ENCODE measurements around the gene CLIP2.
"Not testable (repeated sequence)": the region's sequence is repeated elsewhere in the genome, so short reads cannot be mapped to it uniquely, and the experiment has no call there.

The CLIP2 gene

DNA sequence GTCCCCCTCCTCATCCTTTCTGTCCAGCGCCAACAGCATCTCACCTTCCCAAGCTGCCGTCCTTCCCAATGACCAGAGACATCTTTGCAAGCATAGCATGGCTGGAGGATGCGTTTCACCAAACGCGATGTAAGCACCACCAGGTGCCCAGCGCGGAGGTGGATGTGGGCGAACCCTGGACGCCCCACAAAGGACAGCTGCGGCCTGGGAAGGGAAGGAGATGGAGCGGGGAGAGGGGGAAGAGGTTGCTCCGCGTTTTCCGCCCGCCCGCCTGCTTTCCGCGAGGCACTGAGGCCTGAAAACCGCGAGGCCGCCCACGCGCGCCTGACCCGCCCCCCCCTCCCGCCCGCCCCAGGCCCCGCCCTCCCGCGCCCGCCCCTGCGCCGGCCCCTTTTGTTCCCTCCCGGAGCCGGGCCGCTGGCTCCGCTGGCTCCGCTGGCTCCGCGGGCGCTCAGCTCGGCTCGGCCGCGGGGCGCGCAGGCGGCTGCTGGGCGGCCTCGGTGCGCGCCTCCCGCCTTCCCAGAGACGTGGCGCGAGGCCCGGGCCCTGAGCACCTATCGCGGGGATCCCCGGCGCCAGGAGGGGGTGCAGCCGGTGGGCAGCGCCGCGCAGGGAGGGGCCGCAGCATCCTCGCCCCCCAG, at the start of gene CLIP2:
TSS of gene CLIP2 (plus strand) at position 390 of the 641 bp plus-strand sequence. CDS start 28,140 bp downstream, outside the sequence.
- DNase-seq = peak; percentile 68

DNA sequence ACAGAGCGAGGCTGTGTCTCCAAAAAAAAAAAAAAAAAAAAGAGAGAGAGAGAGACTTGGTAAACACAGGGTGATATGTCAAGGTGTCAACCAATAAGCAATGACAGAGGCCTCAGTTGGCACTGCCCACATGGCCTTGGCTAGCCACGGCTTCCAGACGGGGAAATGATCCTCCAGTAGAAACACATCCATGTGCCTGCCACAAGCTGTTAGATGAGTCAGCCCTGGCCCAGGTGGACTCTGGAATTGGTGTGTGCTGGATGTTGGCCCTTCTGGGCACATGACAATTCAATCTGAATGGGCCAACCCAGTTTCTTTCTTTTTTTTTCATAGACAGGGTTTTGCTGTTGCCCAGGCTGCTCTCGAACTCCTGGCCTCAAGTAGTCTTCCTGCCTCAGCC, 48.7 kb upstream of the CLIP2 start:
- DNase-seq = no peak

DNA sequence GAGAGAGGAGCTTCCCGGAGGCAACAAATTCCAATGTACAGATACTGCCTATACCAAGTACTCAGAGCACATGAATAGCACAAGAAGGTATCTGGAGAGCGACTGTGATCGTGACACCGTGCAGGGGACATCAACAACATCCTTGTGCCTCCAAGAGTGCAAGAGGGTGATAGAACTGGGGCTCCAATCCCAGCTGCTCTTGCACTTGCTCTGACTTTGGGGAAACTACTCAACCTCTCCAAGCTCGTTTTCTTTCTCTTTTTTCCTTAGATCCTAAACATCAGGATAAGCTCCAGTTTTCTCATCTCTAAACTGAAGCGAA, 47.1 kb upstream of the CLIP2 start:
- no peak for DNase-seq

DNA sequence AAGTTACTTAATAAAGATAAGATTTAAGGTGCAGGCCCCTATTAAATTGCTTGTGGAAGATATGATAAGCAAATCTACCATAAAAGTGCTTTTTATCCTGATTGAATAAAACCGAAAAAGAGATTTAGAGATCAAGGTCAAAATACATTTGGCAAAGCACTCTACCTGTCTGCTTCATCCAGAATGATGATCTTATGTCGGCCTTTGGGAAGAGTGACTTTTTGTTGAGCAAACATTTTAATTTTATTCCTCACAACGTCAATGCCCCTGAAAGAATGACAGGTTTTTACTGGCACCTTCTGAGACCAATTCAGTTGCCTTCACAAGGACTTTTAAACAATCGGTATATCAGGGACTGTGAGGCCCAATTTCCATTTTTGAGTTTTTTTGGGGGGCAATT, 42.7 kb upstream of the CLIP2 start:
- no peak for DNase-seq

DNA sequence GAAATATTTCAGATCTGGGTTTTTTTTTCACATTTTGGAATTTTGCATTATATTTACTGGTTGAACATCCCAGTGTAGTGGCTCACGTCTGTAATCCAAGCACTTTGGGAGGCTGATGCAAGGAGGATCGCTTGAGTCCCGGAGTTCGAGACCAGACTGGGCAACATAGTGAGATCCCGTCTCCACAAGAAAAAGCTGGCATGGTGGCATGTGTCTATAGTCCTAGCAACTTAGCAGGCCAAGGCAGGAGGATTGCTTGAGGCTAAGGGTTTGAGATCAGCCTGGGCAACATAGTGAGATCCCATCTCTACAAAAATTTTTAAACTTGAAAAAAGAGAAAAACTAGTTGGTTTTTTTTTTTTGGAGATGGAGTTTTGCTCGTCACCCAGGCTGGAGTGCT, 41.1 kb upstream of the CLIP2 start:
- DNase-seq = no peak

DNA sequence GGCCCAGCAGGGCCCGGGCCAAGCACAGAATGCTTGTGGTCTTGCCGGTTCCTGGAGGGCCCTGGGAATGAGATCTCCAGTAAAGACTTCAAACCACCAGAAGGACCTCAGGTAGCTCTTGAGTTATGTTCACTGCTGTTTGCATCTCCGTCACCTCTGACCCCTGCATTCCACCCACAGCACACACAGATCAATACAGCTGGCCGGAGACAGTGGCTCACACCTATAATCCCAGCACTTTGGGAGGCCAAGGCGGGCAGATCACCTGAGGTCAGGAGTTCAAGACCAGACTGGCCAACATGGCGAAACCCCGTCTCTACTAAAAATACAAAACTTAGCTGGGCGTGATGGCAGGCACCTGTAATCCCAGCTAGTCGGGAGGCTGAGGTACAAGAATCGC, 40.1 kb upstream of the CLIP2 start:
- DNase-seq = not testable (repeated sequence)

DNA sequence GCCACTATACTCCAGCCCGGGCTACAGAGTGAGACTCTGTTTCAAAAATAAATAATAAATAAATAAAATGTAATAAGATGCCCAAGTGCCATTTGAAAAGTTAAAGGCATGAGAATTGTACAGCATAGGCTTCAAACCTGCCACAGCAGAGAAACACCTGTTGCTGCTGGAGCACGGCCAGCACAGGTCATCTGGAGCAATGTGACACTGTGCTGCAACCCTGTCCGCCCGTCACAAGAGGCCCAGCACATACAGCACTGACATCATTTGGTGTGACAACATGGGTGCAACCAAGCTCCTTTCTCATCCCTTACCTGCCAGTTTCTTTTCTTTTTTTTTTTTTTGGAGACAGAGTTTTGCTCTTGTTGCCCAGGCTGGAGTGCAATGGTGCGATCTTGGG, 36.3 kb upstream of the CLIP2 start:
- no peak for DNase-seq

DNA sequence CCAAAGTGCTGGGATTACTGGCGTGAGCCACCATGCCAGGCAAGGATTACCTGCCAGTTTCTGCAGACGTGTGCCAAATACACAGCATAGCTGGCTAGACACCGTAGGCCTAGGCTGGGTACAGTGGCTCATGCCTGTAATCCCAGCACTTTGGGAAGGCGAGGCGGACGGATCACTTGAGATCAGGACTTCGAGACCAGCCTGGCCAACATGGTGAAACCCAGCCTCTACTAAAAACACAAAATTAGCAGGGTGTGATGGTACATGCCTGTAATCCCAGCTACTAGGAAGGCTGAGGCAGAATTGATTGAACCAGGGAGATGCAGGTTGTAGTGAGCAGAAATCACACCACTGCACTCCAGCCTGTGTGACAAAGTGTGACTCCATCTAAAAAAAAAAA, 35.9 kb upstream of the CLIP2 start:
- DNase-seq = no peak

DNA sequence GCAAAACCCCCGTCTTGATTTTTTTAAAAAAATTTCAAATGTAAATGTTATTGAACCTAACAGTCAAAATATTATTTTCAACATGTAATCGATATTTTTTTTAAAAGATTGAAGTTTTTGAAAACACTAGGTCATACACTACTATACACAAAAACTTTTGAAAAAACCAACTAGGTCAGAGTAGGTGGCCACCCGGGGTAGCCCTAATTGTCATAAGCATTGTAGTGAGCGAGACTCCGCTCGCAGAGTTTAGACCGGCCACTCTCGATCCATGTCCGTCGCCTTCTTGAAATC, 35.4 kb upstream of the CLIP2 start:
- DNase-seq = no peak

DNA sequence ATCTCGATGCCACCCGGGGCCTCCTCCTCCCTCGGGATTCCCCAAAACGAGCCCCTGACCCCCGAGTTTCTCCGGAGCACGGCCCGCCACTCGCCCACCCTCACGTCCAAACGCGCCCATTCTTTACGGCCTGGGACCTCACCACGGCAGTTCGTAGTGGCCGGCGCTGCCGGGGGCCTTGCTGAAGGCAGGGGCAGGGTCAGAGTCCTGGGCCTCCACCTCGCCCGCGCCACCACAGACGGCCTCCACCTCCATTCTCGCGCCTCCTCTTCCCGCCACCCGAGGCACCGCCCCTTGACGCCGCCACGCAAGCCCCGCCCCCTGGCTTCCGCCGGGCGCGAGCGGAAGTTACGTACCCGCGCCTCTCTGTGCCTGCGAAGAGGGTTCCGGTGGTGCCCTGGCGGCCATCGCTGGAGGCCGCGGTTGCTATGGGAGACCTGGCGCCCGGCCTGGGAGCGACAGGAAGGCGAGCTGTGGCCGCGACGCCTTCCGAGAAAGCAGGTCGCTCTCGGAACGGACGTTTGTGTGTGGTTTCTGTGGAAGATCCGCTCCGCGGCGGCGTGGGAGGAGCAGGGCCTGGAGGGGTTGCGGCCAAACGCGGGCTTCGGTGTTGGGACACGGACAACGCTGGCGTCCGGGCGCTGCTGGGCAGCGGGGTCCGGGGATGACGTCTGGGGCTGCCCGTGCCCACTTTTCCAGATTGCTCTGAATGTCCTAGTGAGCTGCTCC, 34.9 kb upstream of the CLIP2 start, which contains the start of gene RFC2:
TSS of gene RFC2 (minus strand) at position 271 of the 729 bp plus-strand sequence. CDS start at position 255, 16 bp downstream.
- DNase-seq = peak; percentile 96

DNA sequence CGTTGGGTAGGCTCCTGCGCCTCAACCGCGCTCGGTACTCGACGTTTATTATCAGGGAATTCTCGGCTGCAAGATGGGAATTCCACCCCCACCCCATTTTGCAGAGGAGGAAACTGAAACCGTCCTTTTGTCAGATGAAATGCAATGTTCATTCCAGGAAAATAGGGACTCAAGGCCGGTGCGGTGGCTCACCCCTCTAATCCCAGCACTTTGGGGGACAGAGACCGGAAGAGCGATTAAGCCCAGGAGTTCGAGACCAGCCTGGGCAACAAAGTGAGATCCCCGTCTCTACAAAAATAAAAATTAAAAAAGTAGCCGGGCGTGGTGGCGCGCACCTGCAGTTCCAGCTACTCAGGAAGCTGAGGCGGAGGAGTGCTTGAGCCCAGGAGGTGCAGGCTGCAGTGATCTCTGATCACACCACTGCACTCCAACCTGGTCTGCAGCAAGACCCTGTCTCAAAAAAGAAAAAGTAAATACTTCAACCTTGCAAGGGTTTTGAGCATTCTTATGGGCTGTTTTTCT, 34.3 kb upstream of the CLIP2 start:
- no peak for DNase-seq

DNA sequence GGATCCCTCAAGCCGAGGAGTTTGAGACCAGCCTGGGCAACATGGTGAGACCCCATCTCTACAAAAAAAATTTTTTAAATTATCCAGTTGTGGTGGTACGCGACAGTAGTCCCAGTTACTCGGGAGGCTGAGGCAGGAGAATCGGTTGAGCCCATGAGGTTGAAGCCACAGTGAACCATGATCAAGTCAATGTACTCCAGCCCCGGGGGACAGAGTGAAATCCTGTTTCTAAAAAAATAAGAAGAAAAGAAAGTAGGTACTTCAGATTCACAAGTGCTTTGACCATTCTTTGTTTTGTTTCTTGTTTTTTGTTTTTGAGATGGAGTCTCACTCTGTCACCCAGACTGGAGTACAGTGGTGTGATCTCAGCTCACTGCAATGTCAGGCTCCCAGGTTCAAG, 33.7 kb upstream of the CLIP2 start:
- not testable (repeated sequence) for DNase-seq

DNA sequence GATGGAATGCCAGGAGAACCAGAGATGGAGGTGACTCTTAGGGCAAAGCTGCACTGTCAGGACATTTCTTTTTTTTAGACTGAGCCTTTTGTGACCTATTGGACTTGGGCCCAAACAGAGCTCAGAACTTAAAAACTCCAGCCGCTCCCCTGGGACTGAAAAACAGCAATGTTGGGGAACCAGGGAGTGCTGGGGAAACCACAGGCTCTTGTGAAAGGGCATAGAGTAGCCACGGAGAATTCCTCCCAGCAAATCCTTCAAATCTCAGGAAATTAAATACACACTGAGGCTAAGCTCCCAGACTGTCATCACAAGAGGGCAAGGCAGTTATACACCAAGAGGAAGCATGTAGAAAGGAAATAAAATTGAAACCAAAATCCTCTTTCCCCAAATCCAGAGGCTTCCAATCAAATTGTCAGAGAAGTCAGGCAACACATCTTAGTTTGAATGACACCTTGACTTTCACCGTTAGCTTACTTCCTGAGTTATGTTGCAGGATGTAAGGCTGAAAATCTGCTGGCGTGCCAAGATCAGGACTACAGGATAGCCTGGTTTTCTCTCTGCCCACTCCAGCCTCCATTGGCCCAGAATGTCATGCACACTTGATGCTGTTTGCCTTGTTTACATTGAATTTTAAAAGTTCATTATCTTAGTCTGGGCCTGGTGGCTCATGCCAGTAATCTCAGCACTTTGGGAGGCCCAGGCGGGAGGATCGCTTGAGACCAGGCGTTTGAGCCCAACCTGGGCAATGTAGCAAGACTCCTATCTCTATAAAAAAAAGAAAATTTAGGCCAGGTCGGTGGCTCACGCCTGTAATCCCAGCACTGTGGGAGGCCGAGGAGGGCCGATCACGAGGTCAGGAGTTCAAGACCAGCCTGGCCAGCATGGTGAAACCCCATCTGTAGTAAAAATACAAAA, 32.5 kb upstream of the CLIP2 start:
- DNase-seq = no peak

DNA sequence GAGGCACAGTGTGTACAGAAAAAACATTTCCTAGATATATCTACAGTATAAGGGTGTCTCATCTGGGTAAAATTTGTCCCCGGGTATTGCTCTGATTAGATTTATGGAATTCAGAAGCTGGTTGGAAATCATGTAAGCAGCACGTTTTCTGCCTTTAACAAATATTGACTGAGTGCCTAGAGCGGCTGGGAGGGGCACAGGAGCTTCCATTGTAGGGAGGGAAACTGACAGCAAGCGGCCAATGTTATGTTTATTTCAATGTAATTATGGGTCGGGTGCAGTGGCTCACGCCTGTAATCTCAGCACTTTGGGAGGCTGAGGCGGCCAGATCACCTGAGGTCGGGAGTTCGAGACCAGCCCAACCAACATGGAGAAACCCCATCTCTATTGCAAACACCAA, 30.6 kb upstream of the CLIP2 start:
- DNase-seq = no peak

DNA sequence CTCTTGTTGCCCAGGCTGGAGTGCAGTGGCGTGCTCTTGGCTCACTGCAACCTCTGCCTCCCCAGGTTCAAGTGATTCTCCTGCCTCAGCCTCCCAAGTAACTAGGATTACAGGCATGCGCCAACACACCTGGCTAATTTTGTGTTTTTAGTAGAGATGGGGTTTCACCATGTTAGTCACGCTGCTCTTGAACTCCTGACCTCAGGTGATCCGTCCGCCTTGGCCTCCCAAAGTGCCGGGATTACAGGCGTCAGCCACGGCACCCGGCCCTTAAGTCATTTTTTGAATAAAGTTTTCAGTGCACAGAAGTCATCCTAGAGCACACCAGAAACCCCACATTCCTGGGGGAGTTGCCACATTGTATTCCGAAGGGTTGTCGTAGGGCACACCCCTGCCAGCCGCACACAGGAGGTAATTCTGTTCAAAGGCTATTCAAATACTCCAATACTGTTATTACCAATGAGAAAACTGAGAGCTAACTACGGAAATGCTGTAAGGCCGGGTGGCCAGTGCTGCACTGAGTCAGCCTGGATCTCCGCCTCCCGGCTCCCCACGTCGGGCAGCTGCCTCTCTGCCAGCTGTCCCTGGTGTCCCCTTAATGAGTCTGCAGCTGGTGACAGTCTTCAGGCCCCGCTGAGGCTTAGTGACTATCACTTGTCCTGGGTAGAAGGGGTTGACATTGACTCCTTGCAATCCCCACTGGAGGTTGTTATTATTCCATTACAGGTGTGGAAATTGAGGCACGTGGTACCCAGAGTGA, 26.4 kb upstream of the CLIP2 start:
- no peak for DNase-seq

DNA sequence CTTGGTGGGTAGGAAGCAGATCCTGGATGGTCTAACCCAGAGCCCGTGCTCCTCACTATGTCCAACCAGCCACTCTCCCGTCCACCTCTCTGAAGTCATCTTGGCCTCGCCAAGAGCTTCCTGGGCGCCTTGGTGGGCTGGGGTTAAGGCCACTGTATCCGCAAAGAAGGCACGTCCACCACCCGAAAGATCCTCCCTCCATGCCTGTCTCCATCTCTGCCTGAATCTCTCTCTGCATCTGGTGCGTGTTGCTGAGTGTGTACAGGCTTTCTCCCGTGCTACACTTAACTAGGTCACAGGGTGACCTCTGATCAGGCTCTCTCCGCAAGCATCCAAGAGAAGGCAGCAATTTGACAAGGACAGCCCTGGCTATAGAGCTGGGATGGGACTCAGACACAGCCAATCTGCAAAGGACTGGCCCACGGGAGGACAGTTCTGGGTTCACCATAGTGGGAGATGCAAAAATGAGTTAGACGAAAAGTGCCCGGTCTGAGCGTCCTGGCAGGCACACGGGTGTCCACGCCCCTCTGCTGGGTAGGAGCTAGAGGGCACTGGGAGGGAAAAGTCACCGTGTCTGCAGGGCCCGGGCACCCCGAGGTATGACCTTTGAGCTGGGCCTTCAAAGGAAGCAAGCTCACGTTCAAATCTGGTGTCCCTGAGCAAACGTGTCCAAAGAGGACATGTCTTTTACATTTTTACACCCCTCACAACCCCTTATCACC, 25.6 kb upstream of the CLIP2 start:
- no peak for DNase-seq

DNA sequence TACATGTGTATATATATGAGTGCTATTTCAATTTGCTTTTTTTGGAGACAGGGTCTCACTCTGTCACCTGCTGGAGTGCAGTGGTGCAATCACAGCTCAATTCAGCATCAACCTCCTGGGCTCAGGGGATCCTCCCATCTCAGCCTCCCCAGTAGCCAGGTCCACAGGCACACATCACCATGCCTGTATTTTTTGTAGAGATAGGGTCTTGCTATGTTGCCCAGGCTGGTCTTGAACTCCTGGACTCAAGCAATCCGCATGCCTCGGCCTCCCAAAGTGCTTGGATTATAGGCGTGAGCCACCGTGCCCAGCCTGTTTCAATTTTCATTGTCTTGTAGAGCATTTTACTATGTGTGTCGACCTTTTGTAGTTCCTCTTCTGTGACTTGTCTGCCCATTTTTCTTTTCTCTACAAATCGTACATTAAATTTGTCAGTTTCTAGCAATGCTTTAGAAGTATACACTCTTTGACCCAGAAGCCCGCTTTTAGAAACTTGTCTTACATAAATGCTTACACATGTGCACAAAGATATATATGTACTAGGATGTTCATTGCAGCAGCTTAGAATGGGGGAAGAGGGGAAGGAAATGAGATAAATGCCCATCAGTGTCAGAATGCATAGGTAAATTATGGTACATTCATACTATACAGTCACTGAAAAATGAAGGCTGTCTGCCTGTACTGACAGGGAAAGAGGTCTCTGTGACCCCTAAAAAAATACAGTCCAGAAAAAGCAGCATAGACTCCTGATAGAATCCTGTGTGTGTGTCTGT, 22.8 kb upstream of the CLIP2 start:
- DNase-seq = no peak

DNA sequence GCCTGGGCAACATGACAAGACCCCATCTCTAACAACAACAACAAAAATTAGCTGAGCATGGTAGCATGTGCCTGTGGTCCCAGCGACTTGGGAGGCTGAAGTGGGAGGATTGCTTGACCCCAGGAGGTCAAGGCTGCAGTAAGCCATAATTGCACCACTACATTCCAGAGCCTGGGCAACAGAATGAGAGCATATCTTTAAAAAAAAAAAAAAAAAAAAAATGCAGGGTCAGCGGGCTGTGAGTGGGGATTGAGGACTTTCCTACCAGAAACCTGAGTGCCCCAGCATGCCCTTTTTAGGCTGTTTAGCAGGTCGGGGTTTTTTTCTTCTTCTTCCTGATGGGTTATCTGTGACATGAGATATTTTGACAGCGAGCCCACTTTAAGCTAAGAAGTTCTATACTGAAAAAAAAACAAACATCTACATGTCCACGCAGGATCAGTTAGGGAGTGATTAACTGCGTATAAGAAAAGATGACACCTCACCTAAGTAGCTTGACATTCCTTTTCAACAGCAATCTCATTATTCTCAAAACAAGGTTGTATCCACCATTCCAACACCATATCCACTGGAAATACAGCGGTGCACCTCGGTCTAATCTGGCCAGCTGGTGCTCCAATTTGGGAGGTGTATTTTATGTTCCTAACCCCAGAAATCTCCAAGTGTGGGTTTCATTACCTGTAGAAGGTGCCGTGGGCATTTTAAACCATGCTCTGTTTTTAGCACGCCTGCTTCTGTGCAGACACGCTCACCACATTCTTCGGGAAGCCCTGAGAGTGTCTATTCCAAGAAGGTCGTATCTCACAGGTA, 21.2 kb upstream of the CLIP2 start:
- no peak for DNase-seq

DNA sequence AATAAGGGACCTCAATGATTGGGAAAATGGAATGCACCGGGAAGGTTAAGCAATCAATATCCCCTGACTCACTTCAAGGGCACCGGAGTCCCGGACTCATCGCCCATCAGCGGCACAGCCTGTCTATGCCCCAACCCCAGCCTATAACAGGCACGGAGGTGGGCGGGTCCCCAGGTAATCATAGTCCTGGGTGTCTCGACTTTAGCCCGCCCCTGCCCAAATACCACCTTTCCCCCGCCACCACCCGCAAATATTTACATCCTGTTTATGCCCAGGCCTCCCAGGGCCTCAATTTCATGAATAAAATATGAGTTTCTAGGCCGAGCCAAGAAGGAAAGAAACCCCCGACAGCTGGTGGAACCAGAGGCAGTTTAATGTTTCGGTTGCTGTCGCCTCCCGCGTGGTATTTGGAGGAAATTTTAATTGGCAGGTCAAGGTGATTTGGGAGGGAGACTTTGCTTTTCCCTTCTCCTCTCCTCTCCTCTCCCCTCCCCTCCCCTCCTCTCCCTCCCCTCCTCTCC, 19.4 kb upstream of the CLIP2 start:
- peak; percentile 32 for DNase-seq

DNA sequence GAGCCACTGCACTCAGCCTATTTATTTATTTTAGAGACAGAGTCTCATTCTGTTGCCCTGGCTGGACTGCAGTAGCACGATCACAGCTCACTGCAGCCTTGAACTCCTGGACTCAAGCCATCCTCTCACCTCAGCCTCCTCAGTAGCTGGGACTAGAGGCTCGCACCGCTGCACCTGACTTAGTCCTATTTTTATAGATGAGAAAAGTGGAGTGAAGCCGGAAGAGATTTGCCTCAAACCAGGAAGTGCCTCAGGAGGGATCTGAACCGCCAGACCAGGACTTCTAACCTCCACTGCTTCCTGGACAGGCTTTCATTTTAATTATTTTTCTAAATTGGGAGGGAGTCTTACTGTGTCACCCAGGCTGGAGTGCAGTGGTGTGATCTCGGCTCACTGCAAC, 17.5 kb upstream of the CLIP2 start:
- DNase-seq = no peak

Data from activated CD4-positive, alpha-beta T cell treated with anti-CD3 and anti-CD28 coated beads for 1 hour (primary cell).